HepG2 (cell line): Measurements from ENCODE around the gene KIF26B. TPM values are rescaled to one million over a fixed set of nuclear protein-coding genes. Genes with fewer than 3 reads are reported as not detected.

Experiments used
- ATAC-seq: fragments of 200-7000 bp; cut with Tn5 transposase; 3 replicates; pipeline ENCODE4 v1.9.1; 2020; ENCODE audit warnings: mild to moderate bottlenecking, moderate library complexity
- BruUV-seq: library from RNA; stranded (reverse); fragments of 400-500 nt; replicated peaks from 2 replicates; lab custom pipeline; 2021; lab: Mats Ljungman, UMichigan
- CTCF ChIA-PET: fragments of 300-600 bp; formaldehyde crosslinking; extraction: SDS; loops from one replicate; lab custom pipeline; 2021; ENCODE audit warnings: low total read pairs, inconsistent platforms, low intra/inter-chr PET ratio; lab: Yijun Ruan, JAX
- POLR2A ChIA-PET: fragments of 350-600 bp; sonication (Branson Sonifier 250); formaldehyde crosslinking; loops from one replicate; lab custom pipeline; 2020; ENCODE audit warnings: antibody characterized with exemption, inconsistent platforms; lab: Yijun Ruan, JAX
- DNase-seq: peaks from one replicate; pipeline ENCODE4 v3.0.0-alpha.2; 2015; ENCODE audit warnings: low spot score
- FAIRE-seq: peaks from 3 replicates; lab custom pipeline; 2011; peaks lifted over from hg19 to GRCh38; lab: Jason Lieb, UNC
- H2AFZ ChIP-seq: one replicate; pipeline ENCODE4 v1.6.1; 2011; ENCODE audit warnings: low read length, inconsistent platforms
- H3K27ac ChIP-seq: fragments of 300-600 bp; 3 replicates; pipeline ENCODE4 v1.8.0; 2011; ENCODE audit warnings: mixed run types, mild to moderate bottlenecking, mixed read lengths, low read length, inconsistent platforms; ENCODE audit not compliant: insufficient read depth; ENCODE audit errors: extremely low read length
- H3K27me3 ChIP-seq, 2 experiments: fragments of 200-600 bp in 1 of 2; 2 replicates in 1 of 2; 3 replicates in 1 of 2; pipeline versions ENCODE4 v1.6.0 to v1.8.0; 2011; ENCODE audit warnings: low read length in 2 of 2, mild to moderate bottlenecking in 2 of 2, moderate library complexity in 2 of 2, inconsistent platforms in 1 of 2; ENCODE audit not compliant: insufficient read depth in 2 of 2, control insufficient read depth in 1 of 2
- H3K36me3 ChIP-seq, 2 experiments: fragments of 200-600 bp in 1 of 2; replicated peaks in 1 of 2; 2 replicates in 1 of 2; 3 replicates in 1 of 2; pipeline versions ENCODE4 v1.5.1 to v1.8.0; 2011; ENCODE audit warnings: low read length in 2 of 2, inconsistent platforms in 1 of 2; ENCODE audit not compliant: insufficient read depth in 2 of 2, control insufficient read depth in 1 of 2
- H3K4me1 ChIP-seq: 2 replicates; pipeline ENCODE4 v1.5.1; 2012; ENCODE audit warnings: low read length, inconsistent platforms; ENCODE audit not compliant: insufficient read depth
- H3K4me2 ChIP-seq: 2 replicates; pipeline ENCODE4 v1.6.0; 2011; ENCODE audit warnings: low read depth, low read length, inconsistent platforms
- H3K4me3 ChIP-seq, 3 experiments: fragments of 200-600 bp in 1 of 3; sonication (generic), shearing (Covaris generic) in 1 of 3; replicated peaks in 1 of 3; 2 replicates each; pipeline ENCODE4 v1.5.1; 2011 to 2016; ENCODE audit warnings: low read length in 3 of 3, inconsistent platforms in 2 of 3, low read depth in 2 of 3, mild to moderate bottlenecking in 2 of 3, control low read depth in 1 of 3, mixed read lengths in 1 of 3; ENCODE audit not compliant: insufficient read depth in 1 of 3
- H3K79me2 ChIP-seq: one replicate; pipeline ENCODE4 v1.6.1; 2011; ENCODE audit warnings: low read length, inconsistent platforms; ENCODE audit not compliant: insufficient read depth
- H3K9ac ChIP-seq: 2 replicates; pipeline ENCODE4 v1.6.0; 2011; ENCODE audit warnings: mild to moderate bottlenecking, low read depth, low read length, inconsistent platforms; ENCODE audit not compliant: insufficient read depth
- H3K9me3 ChIP-seq: 2 replicates; pipeline ENCODE4 v1.5.1; 2012; ENCODE audit warnings: mild to moderate bottlenecking, low read length
- H4K20me1 ChIP-seq: 2 replicates; pipeline ENCODE4 v1.6.0; 2011; ENCODE audit warnings: inconsistent platforms, mild to moderate bottlenecking, low read length, moderate library complexity; ENCODE audit not compliant: insufficient read depth
- CCDC6 ChIP-seq: sonication (generic); formaldehyde crosslinking; IDR thresholded peaks from 2 replicates; pipeline ENCODE4 v1.8.1; 2022; ENCODE audit warnings: mild to moderate bottlenecking, missing genetic modification reagents, moderate library complexity
- HNF4G ChIP-seq, 2 experiments: sonication (generic) in 1 of 2; formaldehyde crosslinking in 1 of 2; IDR thresholded peaks; 2 replicates each; pipeline versions ENCODE4 v1.4.0 to v1.6.1; 2011 to 2020; ENCODE audit warnings: borderline replicate concordance in 2 of 2, low read depth in 2 of 2, mild to moderate bottlenecking in 2 of 2, low read length in 1 of 2, missing genetic modification reagents in 1 of 2, moderate library complexity in 1 of 2
- KDM3A ChIP-seq: IDR thresholded peaks from 2 replicates; pipeline ENCODE4 v1.6.1; 2018; ENCODE audit warnings: low read depth, missing compliant biosample characterization
- MTF2 ChIP-seq: sonication (generic); formaldehyde crosslinking; IDR thresholded peaks from 2 replicates; pipeline ENCODE4 v1.5.0; 2020; ENCODE audit warnings: missing genetic modification reagents, borderline replicate concordance
- NFRKB ChIP-seq: fragments of 450-650 bp; IDR thresholded peaks from 2 replicates; pipeline ENCODE4 v1.6.1; 2017
- PLSCR1 ChIP-seq: sonication (generic); formaldehyde crosslinking; IDR thresholded peaks from 2 replicates; pipeline ENCODE4 v1.5.0; 2020; ENCODE audit warnings: missing genetic modification reagents, mild to moderate bottlenecking, borderline replicate concordance
- ZNF17 ChIP-seq: sonication (generic); formaldehyde crosslinking; IDR thresholded peaks from 2 replicates; pipeline ENCODE4 v1.5.0; 2020; ENCODE audit warnings: mild to moderate bottlenecking, missing genetic modification reagents
- ZNF7 ChIP-seq: IDR thresholded peaks from 2 replicates; pipeline ENCODE4 v1.6.1; 2016; ENCODE audit warnings: missing biosample characterization, missing genetic modification reagents
- ZNF841 ChIP-seq: sonication (generic); formaldehyde crosslinking; IDR thresholded peaks from 2 replicates; pipeline ENCODE4 v1.8.1; 2023; ENCODE audit warnings: missing genetic modification reagents, borderline replicate concordance
- WGBS: methylation state at CpG from one replicate; pipeline ENCODE4 v1.1.6; 2017; ENCODE audit warnings: low lambda C conversion rate; 5-methylcytosine and 5-hydroxymethylcytosine counted together
- in situ Hi-C: cut with HindIII; loops from 2 replicates; pipeline ENCODE4 v1.10.0; 2017; ENCODE audit warnings: low pct_unique_long_range_greater_than_20kb; ENCODE audit not compliant: extremely low pct_ligation_motif_present
- intact Hi-C: fragments of 100-400 bp; cut with micrococcal nuclease; formaldehyde crosslinking; loops from one replicate; pipeline ENCODE4 v1.10.0; 2022; ENCODE audit not compliant: unreplicated experiment
- polyA plus RNA-seq, 8 experiments: library from polyadenylated mRNA; depleted of rRNA in 3 of 8; stranded (reverse) in 7 of 8; unstranded in 1 of 8; fragments of >200 nt; fragmentation: Illumina TruSeq in 4 of 8; extraction: Trizol in 4 of 8; gene quantifications; 2 replicates each; pipeline versions ENCODE4 v1.2.1 to v1.2.3, GENCODE V29; 2011 to 2016; ENCODE audit warnings: low read depth in 4 of 8, missing spikeins in 1 of 8, mixed read lengths in 1 of 8; ENCODE audit not compliant: insufficient read depth in 1 of 8
- total RNA-seq, 5 experiments: library from RNA; depleted of rRNA; stranded (reverse); fragments of >200 nt; fragmentation: Illumina TruSeq; extraction: Trizol; gene quantifications; 2 replicates each; pipeline ENCODE4 v1.2.3, GENCODE V29; 2016; ENCODE audit warnings: low read depth in 1 of 5

Gene KIF26B
- total and polyA plus RNA-seq, 2 of the 13 experiments (the other 11 are each of a cell fraction or from before 2014, with no cell fraction given), result 0.08 to 0.09 TPM

GRCh38 chr1:245572709-245573108, 417.9 kb downstream of the KIF26B start:
- Histone ChIP-seq H3K27me3 (no peaks in the 10 kb centered on the region; a peak in 2 of 5 replicates), H3K36me3 (no peaks in the 10 kb centered on the region), H3K4me2 (no peak overlapping the region), H2AFZ (no peak overlapping the region), H3K4me1 (peaks cover 15% of the 10 kb centered on the region), H4K20me1 (no peaks in the 10 kb centered on the region), H3K4me3 (no peak overlapping the region), H3K9me3 (no peaks in the 10 kb centered on the region), H3K27ac (no peak overlapping the region), H3K9ac (no peak overlapping the region), H3K79me2 (no peaks in the 10 kb centered on the region)
- WGBS, result 75% methylated on average over 7 of the region's 7 CpGs
- in situ Hi-C loops, result no loop called here
- ATAC-seq, result no peak
- no TSS peak for BruUV-seq
- CTCF ChIA-PET, result no interaction called here
- intact Hi-C loops, result no loop called here
- FAIRE-seq, result no peak
- no peak for DNase-seq
- POLR2A ChIA-PET, result no interaction called here
- TF ChIP-seq ZNF841 (CRISPR knock-in tag), result no peak
- TF ChIP-seq PLSCR1 (CRISPR knock-in tag), result no peak
- TF ChIP-seq CCDC6 (CRISPR knock-in tag), result no peak
- TF ChIP-seq MTF2 (CRISPR knock-in tag), result no peak
- no peak for TF ChIP-seq ZNF7 (CRISPR knock-in tag)
- TF ChIP-seq KDM3A, result no peak
- TF ChIP-seq NFRKB, result no peak
- TF ChIP-seq ZNF17 (CRISPR knock-in tag), result no peak
- TF ChIP-seq HNF4G (IDR thresholded peaks at IDR 0.05; ENCODE audit: borderline replicate concordance, low read depth, low read length), result no peak
- TF ChIP-seq HNF4G (CRISPR knock-in tag; IDR thresholded peaks at IDR 0.05; ENCODE audit: borderline replicate concordance, low read depth), result no peak
- TF ChIP-seq, all 625 proteins: peak for 0
